Kidney glomerular epithelial cell (primary cell): ENCODE measurements around the gene HHATL.

Experiments
- DNase-seq: peaks from one replicate; lab custom pipeline; 2025; lab: John Stamatoyannopoulos, UW

HHATL gene

GRCh38 chr3:42712688-42713372 lies 10.2 kb upstream of the HHATL start:
- no peak for DNase-seq

GRCh38 chr3:42712344-42712648 lies 9.7 kb upstream of the HHATL start:
- DNase-seq: no peak

GRCh38 chr3:42711491-42712343 lies 9.1 kb upstream of the HHATL start:
- no peak for DNase-seq

- no peak for DNase-seq
These were observed 7.9 kb upstream of the HHATL start for GRCh38 chr3:42710323-42711021.

- no peak for DNase-seq
These were observed 7.0 kb upstream of the HHATL start for GRCh38 chr3:42709621-42710020.

GRCh38 chr3:42708611-42709151 lies 6.1 kb upstream of the HHATL start:
- no peak for DNase-seq

GRCh38 chr3:42707620-42708355 lies 5.2 kb upstream of the HHATL start:
- DNase-seq: no peak

- DNase-seq: no peak
These were observed 4.4 kb upstream of the HHATL start for GRCh38 chr3:42706721-42707619.

- DNase-seq: no peak
These were observed 3.5 kb upstream of the HHATL start for GRCh38 chr3:42705962-42706585.

GRCh38 chr3:42705058-42705767 lies 2.6 kb upstream of the HHATL start:
- no peak for DNase-seq

GRCh38 chr3:42704136-42704841 lies 1.7 kb upstream of the HHATL start:
- DNase-seq: no peak

- no peak for DNase-seq
These were observed 1.1 kb upstream of the HHATL start for GRCh38 chr3:42703695-42704025.

- DNase-seq: no peak
These were observed 540 bp upstream of the HHATL start for GRCh38 chr3:42702982-42703694.

- no peak for DNase-seq
These were observed 1.1 kb downstream of the HHATL start for GRCh38 chr3:42701371-42702065.

- no peak for DNase-seq
These were observed 2.0 kb downstream of the HHATL start for GRCh38 chr3:42700366-42701288.

GRCh38 chr3:42699511-42699971 lies 3.1 kb downstream of the HHATL start:
- no peak for DNase-seq

GRCh38 chr3:42698911-42699230 lies 3.7 kb downstream of the HHATL start:
- DNase-seq: no peak
